Epithelial cell of esophagus (primary cell): ENCODE results near the gene TRAM2.

Experiments used
- DNase-seq: peaks from one replicate; pipeline ENCODE4 v3.0.0; 2010; ENCODE audit warnings: low read depth
- H3K4me3 ChIP-seq: 2 replicates; pipeline ENCODE4 v1.5.1; 2011; ENCODE audit warnings: mild to moderate bottlenecking, low read length, control low read depth
- TF ChIP-seq, protein P1 (sequence below): IDR thresholded peaks from 2 replicates; pipeline ENCODE4 v1.5.1; 2011; ENCODE audit warnings: low read depth, mild to moderate bottlenecking, low read length, control low read depth, inconsistent platforms; ENCODE audit not compliant: insufficient read depth; ENCODE audit errors: missing control alignments

The TRAM2 gene

DNA sequence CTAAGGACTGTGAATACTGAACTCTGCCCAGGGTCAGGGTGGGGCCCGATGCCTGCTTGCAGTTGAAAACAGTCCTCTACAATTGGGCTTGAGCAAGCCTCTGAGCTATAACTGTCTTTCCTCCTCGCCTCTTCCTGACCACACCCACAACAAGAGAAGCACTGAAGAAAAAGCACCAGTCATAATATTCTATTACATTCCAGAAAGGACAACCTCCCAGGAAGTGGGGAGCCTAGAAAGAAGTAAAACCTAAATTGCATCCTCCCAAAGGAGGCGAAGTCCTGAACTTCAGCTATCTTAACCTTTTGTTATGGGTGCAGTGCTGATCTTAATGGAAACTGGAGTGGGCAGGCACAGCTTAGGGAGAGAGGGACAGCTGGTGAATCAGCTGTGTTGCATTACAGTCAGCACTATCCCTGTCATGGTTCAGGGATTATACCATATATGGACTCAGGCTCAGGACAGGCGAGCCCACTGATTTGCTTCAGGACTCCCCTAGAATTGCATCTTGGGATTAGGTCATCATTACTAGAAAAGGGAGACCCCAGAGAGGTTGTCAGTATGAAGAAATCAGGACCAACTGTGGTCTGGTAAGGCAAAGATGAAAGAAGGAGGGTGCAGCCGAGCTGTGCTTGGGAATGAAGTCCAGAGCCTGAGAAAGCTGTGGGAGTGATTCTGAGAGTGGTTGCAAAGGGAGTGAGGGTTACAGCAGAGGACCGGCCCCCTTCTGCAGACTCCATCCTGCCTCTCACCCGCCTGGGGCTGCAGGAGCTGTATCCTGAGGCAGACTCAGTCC, 18.3 kb upstream of the TRAM2 start:
- peak; percentile 67 for DNase-seq
- TF ChIP-seq, protein P1, sequence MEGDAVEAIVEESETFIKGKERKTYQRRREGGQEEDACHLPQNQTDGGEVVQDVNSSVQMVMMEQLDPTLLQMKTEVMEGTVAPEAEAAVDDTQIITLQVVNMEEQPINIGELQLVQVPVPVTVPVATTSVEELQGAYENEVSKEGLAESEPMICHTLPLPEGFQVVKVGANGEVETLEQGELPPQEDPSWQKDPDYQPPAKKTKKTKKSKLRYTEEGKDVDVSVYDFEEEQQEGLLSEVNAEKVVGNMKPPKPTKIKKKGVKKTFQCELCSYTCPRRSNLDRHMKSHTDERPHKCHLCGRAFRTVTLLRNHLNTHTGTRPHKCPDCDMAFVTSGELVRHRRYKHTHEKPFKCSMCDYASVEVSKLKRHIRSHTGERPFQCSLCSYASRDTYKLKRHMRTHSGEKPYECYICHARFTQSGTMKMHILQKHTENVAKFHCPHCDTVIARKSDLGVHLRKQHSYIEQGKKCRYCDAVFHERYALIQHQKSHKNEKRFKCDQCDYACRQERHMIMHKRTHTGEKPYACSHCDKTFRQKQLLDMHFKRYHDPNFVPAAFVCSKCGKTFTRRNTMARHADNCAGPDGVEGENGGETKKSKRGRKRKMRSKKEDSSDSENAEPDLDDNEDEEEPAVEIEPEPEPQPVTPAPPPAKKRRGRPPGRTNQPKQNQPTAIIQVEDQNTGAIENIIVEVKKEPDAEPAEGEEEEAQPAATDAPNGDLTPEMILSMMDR: no peak
- H3K4me3 ChIP-seq: no peak overlapping the region

DNA sequence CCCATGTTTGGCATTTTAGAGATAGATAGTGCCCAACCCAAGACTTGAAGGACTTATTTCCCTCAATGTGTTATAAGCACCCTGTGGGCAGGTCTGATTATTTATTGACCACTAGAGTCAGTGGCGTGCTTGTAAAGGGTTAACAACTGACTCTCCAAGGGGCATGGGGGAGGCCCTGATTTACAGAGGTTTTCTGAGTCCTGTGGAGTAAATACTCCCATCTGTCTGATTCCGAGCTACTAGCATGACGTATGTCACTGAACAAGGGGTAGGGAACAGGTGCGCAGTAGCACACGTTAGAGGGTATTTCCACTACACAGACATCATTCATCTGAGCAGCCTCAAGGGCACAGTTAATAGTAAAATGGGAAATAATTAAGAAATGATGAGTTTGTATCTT, 17.4 kb upstream of the TRAM2 start:
- TF ChIP-seq, protein P1: no peak
- no peak for DNase-seq
- H3K4me3 ChIP-seq: no peak overlapping the region

DNA sequence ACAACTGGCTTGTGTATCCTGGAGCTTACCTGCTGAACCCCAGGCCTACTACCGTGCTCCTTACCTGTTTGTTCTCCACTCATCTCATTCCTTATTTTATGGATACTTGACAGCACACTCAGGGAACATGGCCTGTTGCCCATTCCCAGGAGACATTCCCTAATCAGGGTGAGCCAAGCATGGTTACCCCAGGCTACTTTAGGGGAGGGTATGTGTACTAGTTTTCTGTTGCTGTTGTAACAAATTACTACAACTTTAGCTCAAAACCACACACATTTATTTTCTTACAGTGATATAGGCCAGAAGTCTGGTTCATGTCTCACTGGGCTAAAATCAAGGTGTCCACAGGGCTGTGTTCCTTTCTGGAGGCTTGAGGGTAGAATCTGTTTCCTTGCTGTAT, 15.0 kb upstream of the TRAM2 start:
- TF ChIP-seq, protein P1: no peak
- no peak overlapping the region for H3K4me3 ChIP-seq
- no peak for DNase-seq

DNA sequence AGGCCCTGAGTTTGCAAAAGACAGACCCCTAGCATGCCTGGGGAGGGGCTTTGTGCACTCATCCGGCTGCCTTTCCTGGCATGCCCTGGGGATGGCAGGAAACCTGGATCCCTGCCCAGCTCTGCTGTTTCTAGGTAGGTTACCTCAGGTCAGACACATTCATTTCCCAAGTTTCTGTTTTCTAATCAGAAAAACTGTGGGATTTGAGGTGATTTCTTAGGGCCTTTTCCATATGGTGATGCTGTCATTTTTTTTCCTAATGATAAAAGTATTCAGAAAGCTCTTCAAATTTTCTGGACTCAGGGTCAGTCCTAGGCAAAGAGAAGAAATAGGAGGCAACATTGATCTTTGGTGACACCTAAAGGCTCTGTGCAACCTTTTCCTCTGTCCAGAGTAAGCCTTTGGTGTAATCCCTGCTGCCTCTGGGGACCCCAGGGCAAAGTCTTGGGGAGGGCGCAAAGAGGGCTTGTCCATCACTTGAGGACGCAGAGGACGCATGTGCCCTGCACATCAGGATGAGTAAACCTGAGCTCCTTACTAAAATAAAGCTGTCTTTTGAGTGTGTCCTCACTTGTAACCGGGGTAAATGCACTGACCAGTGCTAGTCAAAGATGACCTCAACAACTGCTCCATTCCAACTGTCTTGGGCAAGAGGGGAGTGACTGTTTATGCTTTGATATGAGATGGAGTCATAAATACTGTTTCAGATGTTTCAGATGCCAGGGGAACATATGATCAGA, 13.5 kb upstream of the TRAM2 start:
- TF ChIP-seq, protein P1: peak; percentile 25
- peak; percentile 53 for DNase-seq
- H3K4me3 ChIP-seq: no peak overlapping the region

DNA sequence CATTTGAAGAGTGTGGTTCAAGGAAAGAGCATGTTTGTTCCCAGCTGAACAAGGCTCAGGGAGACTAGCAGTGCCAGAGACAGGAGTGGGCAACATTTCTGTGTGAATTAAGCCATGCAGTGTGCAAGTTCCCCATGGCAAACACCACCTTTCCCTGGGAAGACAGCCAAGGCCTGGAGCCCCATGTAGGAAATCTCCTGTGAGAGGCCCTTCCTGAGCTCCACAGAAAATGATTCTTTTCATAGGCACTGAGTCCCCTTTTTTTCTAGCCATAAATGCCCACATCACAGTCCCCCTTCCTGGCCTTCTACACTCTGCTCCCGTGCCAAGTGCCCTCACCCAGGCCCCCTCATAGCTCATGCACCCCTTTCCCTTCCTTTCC, 11.8 kb upstream of the TRAM2 start:
- TF ChIP-seq, protein P1: no peak
- H3K4me3 ChIP-seq: no peak overlapping the region
- no peak for DNase-seq

DNA sequence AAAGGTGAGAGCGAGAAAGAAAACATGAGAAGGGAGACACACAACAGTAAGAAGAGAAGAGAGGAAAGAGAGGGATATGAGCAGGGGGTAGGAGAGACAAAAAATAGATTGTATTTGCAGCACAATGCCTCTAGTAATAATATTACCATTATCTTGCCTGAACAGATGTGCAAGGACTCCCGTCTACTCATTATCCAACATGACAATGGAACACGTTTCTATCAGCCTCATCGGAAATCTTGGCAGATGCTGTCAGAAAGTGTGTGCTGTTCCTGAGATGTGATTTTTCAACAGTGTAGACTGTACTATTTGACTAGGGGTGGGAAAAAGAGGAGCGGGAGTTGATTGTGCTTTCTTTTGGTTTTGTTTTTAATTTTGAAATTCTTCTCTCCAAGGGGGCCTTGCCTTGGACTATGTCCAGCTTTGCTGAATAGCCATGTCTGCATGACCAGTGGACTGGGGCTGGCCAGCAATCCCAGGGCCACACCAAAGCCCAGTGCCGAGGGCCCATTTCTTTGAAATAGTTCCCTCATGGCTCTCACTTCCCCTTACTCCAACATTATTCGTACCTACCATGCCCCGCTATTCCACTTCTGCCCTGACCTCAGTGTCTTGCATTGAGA, 11.3 kb upstream of the TRAM2 start:
- DNase-seq: no peak
- TF ChIP-seq, protein P1: no peak
- no peak overlapping the region for H3K4me3 ChIP-seq

DNA sequence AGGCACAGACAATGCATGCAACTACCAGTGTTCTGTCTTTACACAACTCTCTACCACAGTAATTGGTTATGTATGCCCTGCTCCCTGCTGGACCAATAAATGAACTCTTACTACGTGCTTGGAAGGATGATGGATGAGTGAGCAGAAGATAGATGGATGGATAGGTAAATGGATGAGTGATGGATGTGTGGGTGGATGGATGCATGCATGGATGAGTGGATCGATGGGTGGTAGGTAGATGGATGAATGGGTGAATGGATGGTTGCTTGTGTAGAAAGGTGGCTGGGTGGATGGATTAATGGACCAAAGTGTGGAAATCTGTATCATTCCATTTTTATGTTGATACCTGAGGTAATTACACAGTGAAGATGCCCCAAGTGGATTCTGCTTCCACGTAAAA, 10.1 kb upstream of the TRAM2 start:
- H3K4me3 ChIP-seq: no peak overlapping the region
- no peak for DNase-seq
- TF ChIP-seq, protein P1: no peak
